ENCODE measurements around the gene ANKMY2.

DNA sequence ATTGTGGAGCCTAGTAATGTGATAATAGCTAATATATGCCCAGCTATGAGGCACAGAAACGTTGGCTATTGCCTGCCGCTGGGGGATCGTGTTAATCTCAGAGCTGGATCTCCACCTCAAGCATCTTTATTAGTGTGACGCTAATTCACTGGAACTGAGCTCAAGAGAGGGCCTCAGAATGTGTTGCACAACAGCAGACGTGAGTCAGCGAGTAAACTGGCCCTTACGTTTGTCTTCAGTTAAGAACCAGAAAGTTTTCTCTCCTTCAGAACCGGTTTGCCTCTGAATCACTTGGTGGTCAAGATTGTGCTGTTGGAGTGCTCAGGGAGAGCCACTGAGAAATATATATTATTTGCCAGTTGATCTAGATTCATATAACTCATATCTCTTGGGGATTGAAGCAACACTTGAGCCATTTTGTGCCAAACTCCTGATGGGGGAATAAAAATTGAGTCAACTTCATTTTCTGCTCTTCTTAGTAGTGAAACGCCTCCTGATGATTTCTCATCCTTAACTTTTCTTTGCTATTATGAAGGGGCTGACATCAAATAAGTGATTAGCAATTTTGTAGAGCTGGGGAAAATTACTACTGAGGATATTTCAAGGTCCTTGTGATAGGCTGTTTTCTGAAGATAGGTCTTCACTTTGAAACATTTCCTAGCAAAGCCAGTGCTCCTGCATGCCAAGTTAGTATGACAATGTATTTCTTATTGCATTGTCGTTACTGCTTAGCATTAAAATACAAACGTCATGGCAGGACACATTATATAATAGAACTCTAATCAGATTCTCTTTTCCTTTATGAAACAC is 22.7 kb upstream of the ANKMY2 start:
- TF ChIP-seq SP1 (IDR thresholded peaks at IDR 0.05) (no peak), SUZ12 (IDR thresholded peaks at IDR 0.05) (no peak), ZNF384 (IDR thresholded peaks at IDR 0.05) (no peak), FOXA1 (IDR thresholded peaks at IDR 0.05) (no peak), LEF1 (IDR thresholded peaks at IDR 0.05; ENCODE audit: borderline replicate concordance) (no peak), ARNT (IDR thresholded peaks at IDR 0.05) (no peak)

Data from HEK293T (cell line).